ENCODE data around the gene RHEX. TPM values are rescaled to one million over a fixed set of nuclear protein-coding genes. Genes with fewer than 3 reads are reported as not detected.
"Not testable (repeated sequence)": the region's sequence is repeated elsewhere in the genome, so short reads cannot be mapped to it uniquely, and the experiment has no call there.

RHEX gene
- total RNA-seq, 1 donor from 2014 or later, result 1.2 TPM

DNA sequence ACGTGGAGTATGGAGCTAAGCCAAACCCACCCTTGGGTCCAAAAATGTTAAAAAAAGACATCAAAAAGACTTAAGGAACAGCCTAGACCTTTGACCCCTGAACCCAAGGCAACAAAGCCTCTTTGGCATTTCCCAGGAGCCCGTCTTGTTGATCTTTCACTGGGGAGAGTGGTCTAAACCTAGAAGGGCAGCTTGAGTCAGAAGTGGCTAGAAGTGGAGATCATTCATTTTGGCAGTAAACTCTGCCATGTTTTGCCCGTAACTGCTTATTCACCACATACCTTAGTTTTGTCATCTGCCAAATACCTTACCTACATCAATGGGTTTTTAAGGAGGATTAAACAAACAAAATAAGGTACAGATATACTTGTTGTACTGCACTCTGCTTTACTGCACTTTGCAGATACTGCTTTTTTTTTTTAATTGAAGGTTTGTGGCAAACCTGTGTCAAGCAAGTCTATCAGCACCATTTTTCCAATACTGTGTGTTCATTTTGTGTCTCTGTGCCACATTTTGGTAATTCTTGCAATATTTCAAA is 27.6 kb upstream of the RHEX start:
- ATAC-seq (no peak), DNase-seq (ENCODE audit: low spot score) (no peak)
- intact Hi-C loops (cut with DNase I), result no loop called here

DNA sequence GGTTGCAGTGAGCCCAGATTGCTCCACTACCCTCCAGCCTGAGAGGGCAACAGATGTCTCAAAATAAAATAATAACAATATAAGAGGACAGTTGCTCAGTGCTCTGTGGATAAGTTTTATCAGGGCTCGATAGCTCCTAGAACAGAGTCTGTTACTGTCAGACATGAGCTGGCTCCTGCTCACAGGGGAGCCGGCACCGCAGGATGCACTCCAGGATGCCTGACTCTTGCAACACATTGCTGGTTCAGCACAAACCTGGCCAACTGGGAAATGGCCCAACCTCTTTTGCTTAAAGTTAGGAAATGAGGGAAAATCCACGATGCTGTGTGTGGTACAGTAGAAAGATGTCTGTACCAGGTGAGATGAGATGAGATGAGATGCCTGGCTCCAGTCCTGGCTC is 23.5 kb upstream of the RHEX start:
- intact Hi-C loops (cut with DNase I), result no loop called here
- ATAC-seq, result peak; percentile 87
- peak; percentile 76 for DNase-seq (ENCODE audit: low spot score)

DNA sequence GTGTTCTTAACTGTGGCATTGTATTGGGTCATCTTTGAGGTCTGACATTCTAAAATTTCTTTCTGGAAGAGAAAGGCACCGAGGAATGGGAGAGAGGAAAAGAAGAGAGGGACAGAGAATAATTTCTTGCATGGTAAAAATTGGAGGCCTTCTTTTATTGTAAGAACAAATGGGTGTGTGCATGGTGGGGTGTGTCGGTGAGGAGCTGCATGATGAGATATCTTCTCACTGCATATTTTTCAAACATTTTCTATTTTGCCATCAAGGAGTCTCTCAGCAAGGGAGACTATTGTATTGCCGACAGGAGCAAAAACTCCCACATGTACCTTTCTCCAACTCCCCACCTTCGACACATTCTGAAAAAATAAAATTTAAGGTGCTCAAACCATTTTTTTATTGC is 22.8 kb upstream of the RHEX start:
- intact Hi-C loops (cut with DNase I), result no loop called here
- DNase-seq (ENCODE audit: low spot score) (no peak), ATAC-seq (no peak)

DNA sequence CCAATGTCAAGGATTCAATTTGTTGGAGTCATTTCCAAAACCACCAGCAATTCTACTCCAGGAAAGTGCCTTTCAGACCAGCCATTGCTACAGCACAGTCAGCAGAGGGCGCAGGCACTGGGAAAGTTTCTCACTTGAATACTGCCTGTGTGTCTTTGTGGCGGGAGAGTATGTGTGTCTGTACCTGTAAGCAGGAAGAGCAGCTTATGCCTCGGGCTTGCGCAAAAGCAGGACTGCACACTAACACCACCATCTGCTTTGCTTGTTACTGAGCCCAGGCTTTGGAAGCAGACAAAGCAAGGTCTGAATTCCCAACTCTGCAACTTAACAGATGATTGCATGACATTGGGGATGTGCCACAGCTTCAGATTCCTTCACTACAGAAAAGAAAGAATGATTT is 22.3 kb upstream of the RHEX start:
- intact Hi-C loops (cut with DNase I), result no loop called here
- ATAC-seq (peak; percentile 83), DNase-seq (ENCODE audit: low spot score) (peak; percentile 72)

DNA sequence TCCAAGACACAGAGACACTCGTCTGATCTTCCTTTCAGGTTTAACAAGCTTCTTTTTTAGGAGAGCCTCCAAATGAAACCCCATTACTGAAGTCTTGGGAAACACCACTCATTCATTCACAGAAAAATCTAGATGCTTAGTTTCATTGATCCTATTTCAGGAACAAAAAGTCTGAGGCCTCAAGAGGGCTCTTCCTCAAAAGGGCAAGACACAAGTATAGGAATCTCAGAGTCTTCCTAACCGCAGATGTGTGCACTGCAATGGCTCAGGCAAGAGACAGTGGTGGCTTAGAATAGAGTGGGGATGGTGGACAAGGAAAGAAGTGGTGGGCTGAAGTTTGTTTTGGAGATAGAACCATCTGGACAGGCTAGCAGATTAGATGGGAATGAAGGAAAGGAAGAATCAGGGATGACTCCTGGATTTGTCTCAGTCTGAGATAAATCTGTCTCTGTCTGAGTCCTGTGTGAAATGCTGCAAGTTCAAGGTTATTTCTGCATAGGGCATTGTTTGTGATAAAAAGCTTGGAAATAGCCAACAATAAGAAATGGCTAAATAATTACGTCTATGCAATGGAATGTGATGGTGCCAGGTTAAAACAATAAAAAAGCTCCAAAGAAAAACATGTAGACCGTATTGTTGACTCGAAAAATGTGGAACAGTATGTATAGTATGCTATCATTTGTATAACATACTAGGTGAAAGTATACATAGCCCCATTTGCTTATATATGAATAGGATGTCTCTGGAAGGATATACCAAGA is 20.4 kb upstream of the RHEX start:
- intact Hi-C loops (cut with DNase I), result no loop called here
- ATAC-seq (no peak), DNase-seq (ENCODE audit: low spot score) (no peak)

DNA sequence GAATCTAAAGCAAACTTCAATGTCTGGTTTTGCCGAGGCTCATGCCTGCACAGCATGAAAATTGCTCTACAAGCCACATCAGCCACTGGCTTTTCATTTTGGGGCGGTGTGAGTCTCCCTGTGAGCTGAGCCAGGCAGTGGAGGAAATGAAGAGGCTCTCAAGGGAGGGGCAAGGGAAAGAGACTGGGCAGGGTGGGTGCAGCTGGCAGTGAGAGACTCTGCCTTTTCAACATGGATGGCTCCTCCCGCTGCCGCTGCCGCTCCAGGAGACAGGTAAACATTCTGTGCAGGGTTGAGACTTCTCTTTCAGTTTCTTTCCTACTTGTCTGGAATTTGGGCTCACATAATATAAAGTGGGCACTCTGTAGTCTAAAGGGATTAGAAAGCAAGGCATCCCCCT is 17.9 kb upstream of the RHEX start:
- ATAC-seq (no peak), DNase-seq (ENCODE audit: low spot score) (no peak)
- intact Hi-C loops (cut with DNase I), result no loop called here

DNA sequence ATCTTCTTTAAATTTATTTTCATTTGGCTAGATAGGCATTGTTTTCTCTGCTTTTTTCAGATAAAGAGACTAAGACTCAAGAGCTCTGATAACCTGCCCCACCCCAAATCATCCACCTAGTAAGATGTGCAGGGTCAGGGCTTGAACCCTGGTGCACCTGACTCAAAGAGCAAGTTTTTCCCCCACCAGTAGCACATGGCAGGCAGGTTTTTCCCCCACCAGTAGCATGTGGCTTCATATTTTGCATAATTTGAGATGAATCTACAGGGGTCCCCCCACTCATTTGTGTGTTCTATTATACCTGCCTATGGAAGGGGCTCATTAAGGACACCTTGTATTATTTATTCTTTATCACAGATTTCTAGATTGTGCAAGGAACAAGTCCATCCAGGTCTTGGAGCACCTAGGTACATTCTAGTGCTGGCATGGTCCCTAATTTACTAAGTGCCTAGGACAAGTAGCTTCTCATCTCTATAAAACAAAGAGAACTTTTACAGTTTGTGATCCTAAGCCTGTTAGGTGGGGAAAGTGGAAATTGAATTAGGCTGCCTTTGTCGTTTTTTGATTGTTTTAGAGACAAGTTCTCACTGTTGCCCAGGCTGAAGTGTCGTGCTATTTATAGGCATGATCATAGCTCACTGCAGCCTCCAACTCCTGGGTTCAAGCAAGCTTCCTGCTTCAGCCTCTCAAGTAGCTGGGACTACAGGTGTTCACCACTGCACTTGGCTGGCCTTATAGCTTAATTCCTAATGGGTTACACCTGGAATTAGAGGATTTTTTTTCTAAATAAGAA is 16.1 kb upstream of the RHEX start:
- intact Hi-C loops (cut with DNase I), result no loop called here
- ATAC-seq (no peak), DNase-seq (ENCODE audit: low spot score) (no peak)

DNA sequence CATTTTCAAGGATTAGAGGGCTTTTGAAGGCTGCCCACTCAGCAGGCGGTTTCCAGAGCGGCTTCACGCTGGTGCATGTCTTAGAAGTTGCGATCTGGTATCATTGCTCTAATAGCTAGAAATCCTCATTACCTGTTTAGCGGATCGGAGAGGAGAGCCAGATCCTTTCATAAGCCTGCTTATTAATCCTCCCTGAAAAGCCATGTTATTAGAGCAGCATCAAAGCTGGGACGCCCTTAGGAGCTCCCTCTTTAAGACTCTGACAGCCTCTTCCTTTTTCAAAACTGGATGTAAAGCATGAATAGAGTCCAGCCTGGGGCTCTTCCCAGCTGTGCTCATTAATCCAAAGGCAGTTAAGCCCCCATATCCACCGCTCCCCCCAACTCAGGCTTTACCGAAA is 15.4 kb upstream of the RHEX start:
- ATAC-seq, result no peak
- intact Hi-C loops (cut with DNase I), result no loop called here
- DNase-seq (ENCODE audit: low spot score), result no peak

DNA sequence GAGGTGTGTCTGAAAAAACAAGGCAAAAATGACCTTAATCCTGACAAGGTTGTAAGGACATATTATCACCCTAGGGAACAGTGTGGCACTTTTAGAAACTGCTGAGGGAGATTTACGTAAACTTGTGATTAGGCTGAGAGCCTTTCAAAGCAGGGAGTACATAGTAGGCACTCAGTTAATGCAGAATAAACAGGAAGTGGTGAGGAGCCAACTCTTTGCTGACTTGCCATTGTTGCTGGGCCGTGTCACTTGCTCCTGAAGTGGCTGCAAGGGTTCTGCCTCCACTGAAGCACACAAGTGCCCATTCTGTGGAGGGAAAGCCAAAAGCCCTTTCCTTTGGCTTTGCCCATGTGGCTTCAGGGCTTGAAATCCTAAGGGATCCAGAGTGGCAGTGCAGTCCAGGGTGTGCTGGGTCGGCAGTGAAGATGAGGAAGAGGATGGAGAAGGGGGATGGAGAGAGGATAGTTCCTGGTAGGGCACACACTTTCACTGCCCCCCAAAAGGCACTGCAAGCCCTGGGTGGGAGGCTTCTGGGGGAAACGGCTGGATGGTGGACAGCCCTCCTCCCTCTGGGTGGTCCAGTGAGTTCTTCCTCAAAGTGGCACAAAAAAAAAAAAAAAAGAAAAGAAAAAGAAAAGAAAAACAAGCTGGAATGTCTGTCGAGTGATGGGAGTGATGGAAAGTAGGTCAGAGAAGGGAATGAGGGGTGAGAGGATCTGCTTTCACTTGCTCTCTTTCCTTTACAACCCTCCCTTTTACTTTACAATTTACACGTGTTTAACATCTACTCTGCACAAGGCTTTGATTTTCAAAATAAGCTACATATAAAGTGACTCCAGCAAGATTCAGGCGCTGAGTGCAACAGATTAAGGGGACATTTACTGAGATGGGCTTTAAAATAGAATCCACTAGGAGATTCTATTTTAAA is 13.7 kb upstream of the RHEX start:
- no peak for ATAC-seq
- intact Hi-C loops (cut with DNase I), result no loop called here
- DNase-seq (ENCODE audit: low spot score), result no peak

DNA sequence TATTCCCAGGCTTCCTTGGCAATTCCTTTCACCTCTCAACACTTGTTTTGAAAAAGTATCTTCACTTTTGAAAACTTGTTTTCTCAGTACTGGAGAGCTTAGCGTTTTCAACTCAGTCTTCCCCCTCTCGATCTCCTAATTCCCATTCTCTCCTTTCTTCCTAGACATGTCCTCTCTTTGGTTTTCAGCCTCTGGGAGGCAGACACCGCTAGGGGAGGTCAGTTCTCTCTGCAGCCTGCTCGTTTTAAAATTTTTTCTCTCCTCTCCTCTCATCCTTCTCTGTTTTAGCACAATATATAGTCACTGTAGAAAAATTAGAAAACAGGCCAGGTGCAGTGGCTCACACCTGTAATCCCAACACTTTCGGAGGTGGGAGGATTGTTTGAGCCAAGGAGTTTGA is 12.6 kb upstream of the RHEX start:
- DNase-seq (ENCODE audit: low spot score) (no peak), ATAC-seq (no peak)
- intact Hi-C loops (cut with DNase I), result no loop called here

DNA sequence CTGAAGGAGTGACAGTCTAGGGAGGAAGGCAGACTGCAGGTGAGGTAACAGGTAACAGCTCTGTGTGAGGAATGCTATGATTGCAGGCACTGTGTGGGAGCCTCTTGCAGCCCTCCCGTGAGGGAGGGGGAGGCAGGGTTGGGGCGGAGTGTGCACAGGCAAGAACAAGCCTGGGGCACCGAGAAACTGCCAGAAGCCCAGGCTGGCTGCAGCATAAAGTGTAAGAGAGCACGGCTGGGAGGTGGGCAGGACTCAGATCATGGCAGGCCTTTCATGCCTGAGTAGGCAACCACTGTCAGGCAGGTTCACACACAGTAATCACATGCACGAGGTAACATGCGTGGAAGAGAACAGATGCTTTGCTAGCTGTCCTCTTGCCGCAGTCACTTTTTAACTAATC is 11.3 kb upstream of the RHEX start:
- ATAC-seq (no peak), DNase-seq (ENCODE audit: low spot score) (no peak)
- intact Hi-C loops (cut with DNase I), result no loop called here

DNA sequence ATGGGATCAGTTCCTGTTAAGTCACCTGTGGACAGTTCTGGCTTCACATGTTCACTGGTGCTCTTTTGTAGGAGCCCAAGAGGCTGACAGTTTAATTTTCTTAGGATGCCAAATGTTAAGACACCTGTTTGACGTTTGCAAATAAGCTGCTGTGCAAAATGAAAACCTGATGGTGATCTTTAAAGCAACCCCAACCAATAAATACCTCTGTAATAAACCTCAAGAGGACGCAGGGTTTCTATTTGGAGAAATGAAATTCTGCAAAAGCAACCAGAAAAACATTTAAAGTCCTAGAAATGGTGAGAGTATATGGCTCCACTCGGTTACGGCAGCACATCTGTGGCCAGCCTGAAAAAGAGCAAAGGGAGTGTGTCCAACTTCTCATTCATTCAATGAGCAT is 5.7 kb upstream of the RHEX start:
- ATAC-seq, result no peak
- DNase-seq (ENCODE audit: low spot score), result no peak
- intact Hi-C loops (cut with DNase I), result no loop called here

DNA sequence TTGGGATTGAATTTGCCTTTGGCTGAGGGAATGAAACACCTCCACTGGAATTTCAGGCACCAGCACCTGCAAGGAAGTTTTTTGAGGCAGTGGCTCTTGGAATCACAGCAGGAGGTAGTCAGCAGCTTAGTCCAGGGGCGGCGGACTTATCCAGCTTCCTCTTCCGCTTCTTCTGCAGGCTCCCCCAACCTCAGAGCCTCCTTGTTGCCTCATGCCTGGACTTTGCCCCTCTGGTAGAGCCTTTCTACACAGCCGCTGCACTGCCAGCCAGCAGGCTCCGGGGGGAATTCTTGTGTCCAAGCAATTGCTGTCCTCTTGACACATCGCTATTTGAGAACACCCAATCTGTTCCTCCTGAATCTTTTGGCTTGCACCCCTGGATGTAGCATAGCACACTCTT is 4.4 kb upstream of the RHEX start:
- ATAC-seq, result no peak
- intact Hi-C loops (cut with DNase I), result no loop called here
- no peak for DNase-seq (ENCODE audit: low spot score)

DNA sequence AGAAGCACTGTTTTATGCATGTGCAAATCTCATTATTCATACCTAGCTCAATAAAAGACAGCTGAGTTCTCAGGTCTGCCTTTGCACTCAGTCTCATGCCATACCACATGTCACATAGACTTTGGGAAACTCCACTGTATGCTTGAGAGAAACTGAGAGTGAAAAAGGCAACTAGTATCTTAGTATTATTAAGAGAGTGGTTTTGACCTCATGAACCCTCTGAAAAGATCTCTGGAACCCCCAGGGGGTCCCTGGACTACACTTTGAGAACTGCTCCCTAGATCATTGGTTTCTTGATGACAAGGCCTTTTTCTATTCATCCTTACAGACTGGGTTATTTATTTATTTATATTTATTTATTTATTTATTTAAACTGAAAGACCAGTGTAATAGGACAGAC is 3.7 kb upstream of the RHEX start:
- intact Hi-C loops (cut with DNase I), result no loop called here
- ATAC-seq, result no peak
- no peak for DNase-seq (ENCODE audit: low spot score)

DNA sequence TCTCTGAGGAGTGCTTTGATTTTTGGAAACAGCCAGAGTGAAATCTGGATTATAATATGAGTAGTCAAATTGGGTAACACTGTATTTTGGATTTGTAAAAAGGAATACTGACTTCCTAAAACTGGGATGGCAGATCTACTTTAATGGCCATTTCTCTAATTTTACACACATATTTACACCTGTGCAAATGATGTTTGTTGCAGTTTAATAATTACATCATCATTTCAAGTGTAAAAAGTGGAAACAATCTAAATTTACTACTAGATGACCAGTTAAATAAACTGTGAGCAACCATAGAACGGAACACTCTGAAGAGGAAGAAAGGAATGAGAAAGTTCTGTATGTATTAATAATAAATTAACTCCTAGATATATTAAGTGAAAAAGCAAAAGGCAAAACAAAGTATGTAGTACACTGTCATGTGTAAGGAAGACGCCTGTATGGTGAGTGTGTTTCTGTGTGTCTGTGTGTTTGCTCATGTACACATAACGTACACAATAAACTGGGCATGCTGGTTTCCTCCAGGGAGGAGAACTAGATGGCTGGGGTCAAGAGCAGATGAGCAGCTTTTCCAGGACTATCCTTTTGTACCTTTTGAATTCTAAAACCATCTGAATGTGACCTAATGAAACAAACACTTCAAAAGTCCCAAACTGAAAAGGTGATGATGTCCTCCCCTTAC is 2.9 kb upstream of the RHEX start:
- ATAC-seq (no peak), DNase-seq (ENCODE audit: low spot score) (no peak)
- intact Hi-C loops (cut with DNase I), result no loop called here

DNA sequence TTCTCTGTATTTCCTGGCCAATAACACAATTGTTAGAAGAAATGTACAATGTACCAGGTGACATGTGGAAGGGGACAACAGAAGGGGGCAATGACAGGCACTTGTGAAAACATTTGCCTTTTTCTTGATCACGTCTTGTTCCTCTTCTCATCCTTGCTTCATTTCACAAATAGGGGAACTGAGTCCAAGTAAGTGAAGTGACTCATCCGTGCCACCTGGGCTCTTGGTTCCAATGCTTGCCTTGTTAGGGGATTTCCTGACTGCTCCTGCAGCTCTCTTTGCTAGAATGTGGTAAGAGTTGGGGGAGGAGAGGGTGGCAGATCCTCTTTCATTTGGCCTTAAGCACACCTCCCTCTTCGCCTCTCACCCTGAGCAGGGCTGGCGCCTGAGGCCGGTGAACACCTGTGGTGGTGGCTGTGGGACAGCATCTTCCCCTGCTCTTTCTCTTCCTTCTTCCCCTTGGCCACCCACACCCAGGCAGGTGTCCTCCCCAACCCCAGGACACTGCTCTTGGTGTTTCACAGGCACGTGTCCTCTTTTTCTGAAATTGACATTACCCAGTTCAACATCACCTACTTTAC is 2.2 kb upstream of the RHEX start:
- ATAC-seq (peak; percentile 44), DNase-seq (ENCODE audit: low spot score) (no peak)
- intact Hi-C loops (cut with DNase I), result no loop called here

DNA sequence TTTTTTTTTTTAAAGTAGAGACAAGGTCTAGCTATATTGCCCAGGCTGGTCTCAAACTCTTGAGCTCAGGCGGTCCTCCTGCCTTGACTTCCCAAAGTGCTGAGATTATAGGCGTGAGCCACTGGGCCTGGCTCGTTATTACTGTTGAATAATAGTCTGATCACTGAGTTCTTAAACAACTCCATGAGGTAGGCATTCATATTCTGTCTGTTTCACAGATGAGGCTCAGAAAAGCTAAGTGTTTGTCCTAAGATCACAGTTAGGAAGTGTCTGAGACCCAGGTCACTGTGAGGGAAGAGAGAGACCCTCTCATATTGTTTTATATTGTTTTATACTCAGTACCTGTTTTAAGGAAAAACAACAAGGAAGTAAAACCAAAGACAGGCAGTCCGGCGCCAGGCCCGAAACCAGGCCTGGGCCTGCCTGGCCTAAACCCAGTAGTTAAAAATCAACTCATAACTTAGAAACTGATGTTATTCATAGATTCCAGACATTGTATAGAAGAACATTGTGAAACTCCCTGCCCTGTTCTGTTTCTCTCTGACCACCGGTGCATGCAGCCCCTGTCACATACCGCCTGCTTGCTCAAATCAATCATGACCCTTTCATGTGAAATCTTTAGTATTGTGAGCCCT is 625 bp upstream of the RHEX start:
- DNase-seq (ENCODE audit: low spot score); intact Hi-C loops (cut with DNase I); ATAC-seq: not testable (repeated sequence)

DNA sequence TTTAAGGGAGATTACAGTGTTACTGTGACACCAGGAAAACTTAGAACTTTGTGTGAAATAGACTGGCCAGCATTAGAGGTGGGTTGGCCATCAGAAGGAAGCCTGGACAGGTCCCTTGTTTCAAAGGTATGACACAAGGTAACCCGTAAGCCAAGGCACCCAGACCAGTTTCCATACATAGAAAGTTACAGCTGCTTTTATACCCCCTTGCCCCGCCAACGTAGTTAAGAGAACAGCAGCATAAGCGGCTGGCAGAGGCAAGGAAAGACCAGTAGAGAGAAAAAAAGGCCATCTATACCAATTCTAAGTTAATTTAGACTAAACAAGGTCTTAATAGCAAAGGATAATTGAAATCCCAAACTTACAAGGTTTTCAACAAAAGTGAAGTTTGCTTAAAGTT is 643 bp downstream of the RHEX start:
- intact Hi-C loops (cut with DNase I), result loop anchor here (1.0 kb wide), 1 partner anchor 20 kb away; no protein-coding TSS in a partner anchor
- not testable (repeated sequence) for DNase-seq (ENCODE audit: low spot score); ATAC-seq

Data from sciatic nerve (tissue), 2 donors.